GM20000 (cell line): ENCODE measurements around the gene MUC12.

Experiments used
- DNase-seq: peaks from one replicate; pipeline ENCODE4 v3.0.0; 2012; ENCODE audit warnings: low spot score
- CTCF ChIP-seq: IDR thresholded peaks from 2 replicates; pipeline ENCODE4 v1.5.1; 2012; ENCODE audit warnings: mild to moderate bottlenecking, control low read depth; ENCODE audit errors: extremely low read depth, missing control alignments

Gene MUC12

DNA sequence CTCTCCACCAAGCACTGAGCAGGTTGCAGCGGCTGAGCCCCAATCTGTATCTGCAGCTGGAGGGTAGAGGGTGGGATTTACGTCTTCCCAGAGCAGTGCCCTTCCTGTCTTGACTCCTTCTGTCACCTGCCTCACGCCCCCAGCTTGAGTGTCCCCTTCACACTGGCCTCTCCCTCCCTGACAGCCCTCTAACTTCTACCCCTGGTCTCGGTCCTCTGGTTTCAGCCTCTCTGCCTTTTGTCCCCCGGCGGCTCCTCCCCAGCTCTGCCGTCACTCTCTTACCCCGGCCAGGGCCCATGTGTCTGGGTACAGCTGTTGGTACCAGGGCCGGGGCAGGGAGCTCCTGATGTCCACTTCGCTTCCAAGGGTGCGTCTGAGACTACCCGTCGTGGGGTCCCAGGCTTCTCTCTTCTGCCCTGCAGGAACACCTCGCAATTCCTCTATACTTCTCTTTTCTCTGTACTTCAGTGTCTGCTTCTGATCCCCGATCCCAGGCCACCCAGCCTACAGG, 19.4 kb upstream of the MUC12 start:
- DNase-seq = no peak
- no peak for TF ChIP-seq CTCF

DNA sequence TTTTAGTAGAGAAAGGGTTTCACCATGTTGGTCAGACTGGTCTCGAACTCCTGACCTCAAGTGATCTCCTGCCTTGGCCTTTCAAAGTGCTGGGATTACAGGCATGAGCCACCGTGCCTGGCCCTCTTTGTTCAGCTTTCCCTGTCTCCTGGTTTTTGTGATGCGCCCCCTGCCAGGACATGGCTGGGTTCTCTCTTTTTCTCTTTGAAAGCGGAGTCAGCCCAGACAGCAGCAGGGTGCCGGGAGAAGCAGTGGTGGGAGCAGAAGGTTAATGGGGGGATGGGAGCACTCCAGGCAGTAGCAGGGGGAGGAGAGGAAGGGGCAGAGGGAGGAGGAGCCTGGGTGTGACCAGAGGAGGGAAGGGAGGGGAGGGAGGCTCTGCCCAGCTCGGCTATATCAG, 18.2 kb upstream of the MUC12 start:
- DNase-seq = no peak

DNA sequence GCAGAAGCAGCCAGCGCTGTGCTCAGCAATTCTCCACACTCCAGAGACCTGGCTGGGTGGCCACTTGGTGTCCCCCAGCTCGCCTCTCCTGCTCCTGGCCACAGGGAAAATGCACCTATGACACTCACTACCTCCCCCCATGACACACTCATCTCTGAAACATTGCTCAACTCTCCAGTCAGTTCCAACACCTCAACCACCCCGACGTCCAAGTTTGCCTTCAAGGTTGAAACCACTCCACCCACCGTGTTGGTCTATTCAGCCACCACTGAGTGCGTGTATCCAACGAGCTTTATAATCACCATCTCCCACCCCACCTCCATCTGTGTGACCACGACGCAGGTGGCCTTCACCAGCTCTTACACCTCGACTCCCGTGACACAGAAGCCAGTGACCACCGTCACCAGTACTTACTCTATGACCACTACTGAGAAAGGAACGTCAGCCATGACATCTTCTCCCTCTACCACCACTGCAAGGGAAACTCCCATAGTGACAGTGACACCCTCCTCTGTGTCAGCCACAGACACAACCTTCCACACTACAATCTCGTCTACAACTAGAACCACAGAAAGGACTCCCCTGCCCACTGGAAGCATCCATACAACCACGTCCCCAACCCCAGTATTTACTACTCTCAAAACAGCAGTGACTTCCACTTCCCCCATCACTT, 17.3 kb upstream of the MUC12 start:
- DNase-seq = no peak
- TF ChIP-seq CTCF = no peak

More for the DNA sequence above, 18.2 kb upstream of the MUC12 start:
- TF ChIP-seq CTCF = no peak

DNA sequence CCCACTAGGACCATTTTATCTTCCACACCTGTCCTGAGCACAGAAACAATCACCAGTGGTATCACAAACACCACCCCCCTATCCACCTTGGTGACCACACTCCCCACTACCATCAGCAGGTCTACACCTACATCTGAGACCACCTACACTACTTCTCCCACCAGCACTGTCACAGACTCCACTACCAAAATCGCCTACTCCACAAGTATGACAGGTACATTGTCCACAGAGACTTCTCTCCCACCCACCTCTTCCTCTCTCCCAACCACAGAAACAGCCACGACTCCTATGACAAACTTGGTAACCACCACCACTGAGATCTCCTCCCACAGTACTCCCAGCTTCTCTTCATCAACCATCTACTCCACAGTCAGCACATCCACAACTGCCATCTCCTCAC, 16.7 kb upstream of the MUC12 start:
- no peak for TF ChIP-seq CTCF
- DNase-seq = no peak

DNA sequence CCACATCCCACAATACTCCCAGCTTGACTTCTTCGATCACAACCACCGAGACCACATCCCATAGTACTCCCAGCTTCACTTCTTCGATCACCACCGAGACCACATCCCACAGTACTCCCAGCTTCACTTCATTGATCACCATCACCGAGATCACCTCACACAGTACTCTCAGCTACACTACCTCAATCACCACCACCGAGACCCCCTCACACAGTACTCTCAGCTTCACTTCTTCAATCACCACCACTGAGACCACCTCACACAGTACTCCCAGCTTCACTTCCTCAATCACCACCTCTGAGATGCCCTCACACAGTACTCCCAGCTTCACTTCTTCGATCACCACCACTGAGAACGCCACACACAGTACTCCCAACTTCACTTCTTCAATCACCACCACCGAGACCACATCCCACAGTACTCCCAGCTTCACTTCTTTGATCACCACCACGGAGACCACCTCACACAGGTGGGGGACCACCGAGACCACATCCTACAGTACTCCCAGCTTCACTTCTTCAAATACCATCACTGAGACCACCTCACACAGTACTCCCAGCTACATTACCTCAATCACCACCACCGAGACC, 11.4 kb upstream of the MUC12 start:
- no peak for TF ChIP-seq CTCF
- no peak for DNase-seq

DNA sequence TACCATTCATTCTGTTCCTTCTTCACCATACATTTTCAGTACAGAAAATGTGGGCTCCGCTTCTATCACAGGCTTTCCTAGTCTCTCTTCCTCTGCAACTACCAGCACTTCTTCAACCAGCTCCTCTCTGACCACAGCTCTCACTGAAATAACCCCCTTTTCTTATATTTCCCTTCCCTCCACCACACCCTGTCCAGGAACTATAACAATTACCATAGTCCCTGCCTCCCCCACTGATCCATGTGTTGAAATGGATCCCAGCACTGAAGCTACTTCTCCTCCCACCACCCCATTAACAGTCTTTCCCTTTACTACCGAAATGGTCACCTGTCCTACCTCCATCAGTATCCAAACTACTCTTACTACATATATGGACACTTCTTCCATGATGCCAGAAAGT, 9.5 kb upstream of the MUC12 start:
- DNase-seq = no peak
- TF ChIP-seq CTCF = no peak

GRCh38 chr7:100962537-100962936, 6.8 kb upstream of the MUC12 start:
- TF ChIP-seq CTCF = no peak
- no peak for DNase-seq
